ENCODE measurements around the gene PELI1.

PELI1 gene

GRCh38 chr2:64153811-64154210 is 9.6 kb upstream of the PELI1 start:
- DNase-seq (ENCODE audit: low read depth): no peak

GRCh38 chr2:64151476-64151875 is 7.3 kb upstream of the PELI1 start:
- DNase-seq (ENCODE audit: low read depth): no peak

GRCh38 chr2:64145714-64146113 is 1.5 kb upstream of the PELI1 start:
- no peak for DNase-seq (ENCODE audit: low read depth)

- no peak for DNase-seq (ENCODE audit: low read depth)
Observed at GRCh38 chr2:64145119-64145518, 899 bp upstream of the PELI1 start.

GRCh38 chr2:64143169-64144056 is 807 bp downstream of the PELI1 start:
- DNase-seq (ENCODE audit: low read depth): no peak

- DNase-seq (ENCODE audit: low read depth): no peak
Observed at GRCh38 chr2:64142741-64143168, 1.5 kb downstream of the PELI1 start.

GRCh38 chr2:64141674-64142405 is 2.4 kb downstream of the PELI1 start:
- no peak for DNase-seq (ENCODE audit: low read depth)

GRCh38 chr2:64140665-64141200 is 3.5 kb downstream of the PELI1 start:
- DNase-seq (ENCODE audit: low read depth): no peak

- DNase-seq (ENCODE audit: low read depth): no peak
Observed at GRCh38 chr2:64139956-64140355, 4.3 kb downstream of the PELI1 start.

- DNase-seq (ENCODE audit: low read depth): no peak
Observed at GRCh38 chr2:64137996-64138395, 6.2 kb downstream of the PELI1 start.

GRCh38 chr2:64137567-64137966 is 6.7 kb downstream of the PELI1 start:
- DNase-seq (ENCODE audit: low read depth): no peak

GRCh38 chr2:64135421-64135820 is 8.8 kb downstream of the PELI1 start:
- DNase-seq (ENCODE audit: low read depth): no peak

- DNase-seq (ENCODE audit: low read depth): no peak
Observed at GRCh38 chr2:64134813-64135212, 9.4 kb downstream of the PELI1 start.

GRCh38 chr2:64133828-64134227 is 10.4 kb downstream of the PELI1 start:
- DNase-seq (ENCODE audit: low read depth): no peak

GRCh38 chr2:64133354-64133753 is 10.9 kb downstream of the PELI1 start:
- no peak for DNase-seq (ENCODE audit: low read depth)

- no peak for DNase-seq (ENCODE audit: low read depth)
Observed at GRCh38 chr2:64130333-64130732, 13.9 kb downstream of the PELI1 start.

- no peak for DNase-seq (ENCODE audit: low read depth)
Observed at GRCh38 chr2:64128943-64129391, 15.3 kb downstream of the PELI1 start.

GRCh38 chr2:64128406-64128805 is 15.8 kb downstream of the PELI1 start:
- DNase-seq (ENCODE audit: low read depth): no peak

GRCh38 chr2:64127119-64127518 is 17.1 kb downstream of the PELI1 start:
- no peak for DNase-seq (ENCODE audit: low read depth)

GRCh38 chr2:64126601-64127000 is 17.6 kb downstream of the PELI1 start:
- no peak for DNase-seq (ENCODE audit: low read depth)

- DNase-seq (ENCODE audit: low read depth): no peak
Observed at GRCh38 chr2:64124571-64124970, 19.6 kb downstream of the PELI1 start.

- DNase-seq (ENCODE audit: low read depth): no peak
Observed at GRCh38 chr2:64124168-64124567, 20.1 kb downstream of the PELI1 start.

GRCh38 chr2:64123740-64124139 is 20.5 kb downstream of the PELI1 start:
- DNase-seq (ENCODE audit: low read depth): no peak

Measured in HS-27A (cell line).